A204.1 (cell line): ENCODE results near the gene TPRG1L.

Experiments used
- FAIRE-seq: peaks from 2 replicates; lab custom pipeline; 2012; peaks lifted over from hg19 to GRCh38; lab: Jason Lieb, UNC

TPRG1L gene

DNA sequence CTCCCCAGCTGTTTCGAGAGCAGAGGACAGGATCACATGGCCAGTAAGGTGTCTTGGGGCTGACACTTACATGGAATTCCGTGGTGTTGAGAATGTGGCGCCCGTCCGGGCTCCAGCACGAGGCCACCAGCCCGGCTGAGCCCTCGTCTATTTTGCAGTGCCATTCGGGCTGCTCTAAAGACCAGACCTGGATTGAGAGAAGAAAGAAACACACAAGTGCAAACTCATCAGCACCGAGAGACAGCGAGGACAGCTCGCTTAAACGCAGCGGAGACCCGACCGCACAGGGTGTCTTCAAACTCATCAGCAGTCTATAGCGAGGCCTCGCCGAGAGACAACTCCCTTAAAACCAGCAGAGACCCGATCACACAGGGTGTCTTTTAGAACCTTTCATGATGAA, 21.8 kb downstream of the TPRG1L start:
- no peak for FAIRE-seq

DNA sequence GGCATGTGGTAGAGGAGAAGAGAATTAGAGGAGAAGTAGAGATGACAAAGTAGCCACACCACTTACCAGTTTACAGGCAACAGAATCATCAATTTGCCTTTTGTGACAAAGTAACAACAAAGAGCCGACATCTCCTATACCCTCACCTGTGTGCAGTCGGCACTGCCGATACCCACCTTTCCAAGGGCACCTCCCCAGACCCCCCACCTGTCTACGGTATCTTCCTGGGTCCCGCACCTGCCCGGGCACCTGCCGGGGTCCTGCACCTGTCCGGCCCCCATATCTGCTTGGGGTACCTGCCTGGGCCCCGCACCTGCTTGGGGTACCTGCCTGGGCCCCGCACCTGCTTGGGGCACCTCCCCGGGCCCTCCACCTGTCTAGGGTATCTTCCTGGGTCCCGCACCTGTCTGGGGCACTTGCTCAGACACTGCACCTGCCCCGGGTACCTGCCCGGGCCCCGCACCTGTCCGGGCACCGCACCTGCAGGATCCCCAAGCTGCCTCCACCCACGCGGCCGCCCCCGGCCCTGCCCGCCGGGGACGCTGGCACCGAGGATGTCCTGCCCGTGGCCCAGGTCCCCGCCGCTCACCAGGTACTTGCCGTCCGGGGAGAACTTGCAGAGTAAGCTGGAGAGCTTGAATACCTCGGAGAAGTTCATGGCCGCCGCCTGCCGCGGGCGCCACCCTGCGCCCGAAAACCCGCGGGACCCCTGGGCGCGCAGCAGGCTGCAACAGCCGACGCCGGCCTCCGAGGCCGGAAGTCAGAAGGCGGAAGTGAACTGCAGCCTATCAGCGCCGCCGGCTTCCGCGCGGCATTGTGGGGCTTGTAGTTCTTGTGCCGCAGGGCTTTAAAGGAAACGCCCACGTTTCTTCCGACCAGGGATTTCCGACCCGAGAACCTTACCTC, 24.8 kb downstream of the TPRG1L start, which contains the start of gene WRAP73:
WRAP73 (minus strand) TSS at position 762 of the 906 bp plus-strand sequence; CDS start at position 658, 104 bp downstream.
- peak; percentile 27 for FAIRE-seq

DNA sequence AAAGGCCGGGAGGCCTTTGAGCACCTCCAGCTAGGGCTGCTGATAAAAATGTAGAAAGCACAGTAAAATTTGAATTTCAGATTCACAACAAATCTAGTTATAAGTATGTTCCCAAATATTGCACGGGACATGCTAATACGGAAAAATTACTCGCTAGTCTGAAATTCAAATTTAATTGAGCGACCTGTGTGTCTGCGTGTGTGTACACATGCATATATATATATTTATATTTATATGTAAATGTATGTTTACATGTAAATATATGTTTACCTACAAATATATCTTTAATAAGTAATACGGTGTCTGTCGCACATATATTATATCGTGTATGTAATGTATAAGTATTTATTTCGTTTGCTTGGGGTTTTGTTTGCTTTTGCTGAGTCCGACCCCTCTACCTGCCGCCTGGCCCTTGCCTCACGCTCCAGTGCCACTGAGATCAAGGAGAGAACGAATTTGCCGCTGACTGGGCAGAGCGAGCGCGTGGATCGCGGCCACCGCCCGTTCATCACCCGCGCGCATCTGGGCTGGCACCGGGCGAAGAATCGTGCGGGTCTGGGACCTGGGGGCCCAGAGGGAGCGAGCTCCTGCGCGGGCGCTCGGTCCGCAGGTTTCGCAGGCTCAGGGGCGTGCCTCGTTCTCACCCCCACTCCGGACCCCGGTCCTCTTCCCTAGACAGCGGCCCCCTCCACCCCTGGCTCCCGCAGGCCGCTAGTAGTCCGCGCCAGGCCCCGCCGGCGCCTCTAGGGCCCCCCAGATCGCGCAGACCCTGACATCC, 25.6 kb downstream of the TPRG1L start:
- no peak for FAIRE-seq

DNA sequence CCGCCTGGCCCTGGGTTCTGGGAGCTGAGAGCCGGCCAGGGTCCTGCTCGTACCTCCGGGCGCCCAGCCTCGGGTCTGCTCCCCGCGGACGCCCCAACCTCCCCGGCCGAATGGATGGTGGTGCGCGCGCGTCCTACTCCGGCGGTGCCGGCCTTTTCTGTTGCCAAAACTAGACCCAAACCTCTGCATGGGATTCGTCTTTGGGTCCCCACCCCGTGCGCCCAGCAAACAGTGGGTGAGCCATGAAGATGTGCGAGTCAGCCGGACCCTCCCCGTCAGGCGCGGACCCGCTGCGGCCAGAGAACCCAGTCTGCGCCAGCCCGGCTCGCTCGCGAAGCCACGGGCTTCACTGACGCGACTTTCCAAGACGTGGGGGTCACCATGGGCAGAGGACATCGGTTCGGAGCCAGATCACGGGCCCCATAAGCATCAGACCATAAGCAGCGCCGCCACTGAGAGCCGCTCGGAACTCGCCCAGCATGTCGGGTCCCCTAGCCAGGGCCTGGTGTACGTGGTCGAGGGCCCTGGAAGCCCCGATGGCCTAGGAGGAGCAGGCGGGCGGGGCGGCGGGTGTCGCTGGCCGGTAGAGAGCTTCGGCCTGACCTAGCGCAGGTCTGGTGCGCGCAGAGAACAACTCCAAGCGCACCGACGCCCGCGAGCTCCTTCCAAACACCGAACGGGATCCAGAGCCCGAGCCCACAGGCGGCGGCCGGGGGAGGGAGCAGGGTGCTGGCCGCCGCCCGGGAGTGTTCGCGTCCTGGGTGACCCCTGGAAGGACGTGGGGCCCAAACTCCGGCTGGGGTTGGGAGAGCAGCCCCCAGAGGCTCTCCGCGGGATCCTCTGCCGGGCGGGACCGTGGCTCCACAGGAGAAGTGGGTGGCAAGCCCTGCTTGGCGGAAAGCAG, 26.5 kb downstream of the TPRG1L start:
- FAIRE-seq, result no peak

DNA sequence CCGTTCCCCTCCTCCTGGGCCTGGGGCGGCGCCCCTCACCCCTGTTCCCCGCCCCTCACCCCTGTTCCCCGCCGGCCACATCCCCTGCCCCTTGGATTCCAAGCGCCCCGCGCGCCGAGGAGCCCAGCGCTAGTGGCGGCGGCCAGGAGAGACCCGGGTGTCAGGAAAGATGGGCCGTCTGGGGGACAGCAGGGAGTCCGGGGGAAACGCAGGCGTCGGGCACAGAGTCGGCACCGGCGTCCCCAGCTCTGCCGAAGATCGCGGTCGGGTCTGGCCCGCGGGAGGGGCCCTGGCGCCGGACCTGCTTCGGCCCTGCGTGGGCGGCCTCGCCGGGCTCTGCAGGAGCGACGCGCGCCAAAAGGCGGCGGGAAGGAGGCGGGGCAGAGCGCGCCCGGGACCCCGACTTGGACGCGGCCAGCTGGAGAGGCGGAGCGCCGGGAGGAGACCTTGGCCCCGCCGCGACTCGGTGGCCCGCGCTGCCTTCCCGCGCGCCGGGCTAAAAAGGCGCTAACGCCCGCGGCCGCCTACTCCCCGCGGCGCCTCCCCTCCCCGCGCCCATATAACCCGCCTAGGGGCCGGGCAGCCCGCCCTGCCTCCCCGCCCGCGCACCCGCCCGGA, 27.2 kb downstream of the TPRG1L start, which contains the start of gene TP73:
TP73 (plus strand) TSS at position 587 of the 618 bp plus-strand sequence. CDS start 29,850 bp downstream, outside the sequence.
- no peak for FAIRE-seq

DNA sequence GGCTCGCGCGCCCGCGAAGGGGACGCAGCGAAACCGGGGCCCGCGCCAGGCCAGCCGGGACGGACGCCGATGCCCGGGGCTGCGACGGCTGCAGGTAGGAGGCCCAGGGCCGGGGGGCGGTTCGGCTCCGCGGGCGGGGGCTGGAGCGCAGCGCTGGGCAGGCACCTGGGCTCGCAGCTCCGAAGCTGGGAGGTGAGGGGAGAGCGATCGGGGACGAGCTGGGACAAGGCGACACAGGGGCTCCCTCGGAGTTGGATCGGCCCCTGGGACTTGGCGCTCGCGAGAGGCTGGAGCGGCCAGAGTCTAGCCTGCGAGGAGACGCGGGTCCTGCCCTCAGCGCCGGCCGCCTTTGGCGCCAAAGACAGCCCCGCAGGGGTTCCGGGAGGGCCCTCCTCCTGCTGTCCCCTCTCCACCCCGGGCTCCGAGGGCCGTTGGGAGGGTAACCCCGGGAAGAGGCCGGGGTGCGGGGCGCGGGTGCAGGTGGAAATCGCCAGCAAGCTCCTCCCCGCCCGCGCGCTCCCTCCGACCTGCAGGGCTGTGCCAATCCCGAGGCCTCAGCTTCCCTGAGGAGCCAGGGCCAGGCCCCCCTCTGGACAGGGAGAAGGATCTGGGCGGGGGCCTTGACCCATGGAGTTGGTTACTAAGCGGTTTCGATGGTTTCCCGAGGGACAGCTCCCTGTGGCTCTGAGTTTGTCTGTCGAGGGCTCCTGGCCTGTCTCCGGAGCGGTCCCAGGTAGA, 27.9 kb downstream of the TPRG1L start:
- FAIRE-seq, result no peak

DNA sequence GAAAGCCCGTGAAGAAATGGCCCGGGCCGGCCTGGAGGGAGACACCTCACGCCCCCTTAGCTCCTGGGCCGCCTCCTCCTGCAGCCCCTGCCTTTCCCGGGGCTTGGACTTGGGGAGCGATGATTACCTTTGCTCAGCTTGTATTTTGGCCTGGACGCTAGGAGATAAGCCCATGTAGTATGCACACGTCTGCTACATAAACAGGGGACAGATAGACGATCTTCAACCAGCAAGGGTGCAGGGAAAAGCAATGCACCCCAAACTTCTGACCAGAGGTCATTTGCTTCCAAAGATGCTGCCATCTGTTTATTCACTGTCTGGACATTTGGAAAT, 28.4 kb downstream of the TPRG1L start:
- FAIRE-seq, result no peak

DNA sequence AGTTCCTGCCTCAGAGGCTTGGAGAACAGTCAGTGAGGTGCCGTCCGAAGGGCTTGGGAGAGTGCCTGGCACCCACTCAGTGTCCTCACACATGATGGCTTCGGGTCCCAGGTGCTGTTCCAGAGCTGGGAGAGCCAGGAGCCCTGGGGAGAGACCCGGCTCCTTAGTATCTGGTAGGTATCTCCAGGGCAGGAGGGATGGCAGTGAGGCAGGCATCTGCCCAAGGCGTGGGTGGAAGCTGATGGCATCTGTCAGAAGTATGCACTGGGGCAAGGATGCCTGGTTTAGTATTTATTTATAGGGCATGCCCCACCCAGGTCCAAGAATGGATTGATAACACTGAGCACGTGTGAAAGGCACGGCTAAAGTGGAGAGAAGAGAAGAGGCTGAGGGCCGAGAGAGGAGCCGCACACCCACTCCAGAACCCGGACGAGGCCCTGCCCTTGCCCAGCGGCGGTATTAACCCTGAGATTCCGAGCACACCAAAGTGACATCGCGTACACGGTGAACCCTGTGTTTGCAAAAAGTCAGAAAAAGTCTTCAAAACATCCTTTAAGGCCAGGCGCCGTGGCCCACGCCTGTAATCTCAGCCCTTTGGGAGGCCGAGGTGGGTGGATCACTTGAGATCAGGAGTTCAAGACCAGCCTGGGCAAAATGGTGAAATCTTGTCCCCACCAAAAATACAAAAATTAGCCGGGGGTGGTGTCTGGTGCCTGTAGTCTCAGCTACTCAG, 29.9 kb downstream of the TPRG1L start:
- no peak for FAIRE-seq

DNA sequence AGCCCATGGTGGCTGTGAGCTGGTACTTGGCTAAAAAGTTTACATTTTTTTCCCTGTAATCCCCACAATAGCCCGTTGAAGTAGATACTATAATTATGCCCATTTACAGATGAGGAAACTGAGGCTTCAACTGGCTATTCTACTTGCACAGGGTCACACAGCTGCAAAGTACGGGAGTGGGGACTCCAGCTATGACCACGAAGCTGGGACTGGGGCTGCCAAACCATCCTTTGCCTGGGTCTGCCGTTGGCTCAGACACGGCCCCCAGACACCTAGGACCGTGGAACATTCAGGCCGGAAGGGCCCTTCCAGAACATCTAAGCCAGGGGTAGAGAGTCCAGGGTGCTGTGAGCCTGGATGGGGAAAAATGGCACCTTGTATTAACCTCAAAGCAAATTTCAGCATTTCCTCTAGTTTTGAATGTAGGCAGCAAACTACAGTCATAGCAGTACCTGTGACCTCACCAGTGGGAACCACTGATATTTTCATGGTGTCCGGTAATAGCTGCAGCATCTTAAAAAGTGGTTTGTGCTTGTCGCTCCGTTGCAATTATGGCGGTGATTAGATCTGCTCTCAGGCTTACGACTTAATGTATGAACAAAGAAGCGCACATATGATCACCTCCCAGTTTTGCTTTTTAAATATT, 31.8 kb downstream of the TPRG1L start:
- FAIRE-seq, result no peak

DNA sequence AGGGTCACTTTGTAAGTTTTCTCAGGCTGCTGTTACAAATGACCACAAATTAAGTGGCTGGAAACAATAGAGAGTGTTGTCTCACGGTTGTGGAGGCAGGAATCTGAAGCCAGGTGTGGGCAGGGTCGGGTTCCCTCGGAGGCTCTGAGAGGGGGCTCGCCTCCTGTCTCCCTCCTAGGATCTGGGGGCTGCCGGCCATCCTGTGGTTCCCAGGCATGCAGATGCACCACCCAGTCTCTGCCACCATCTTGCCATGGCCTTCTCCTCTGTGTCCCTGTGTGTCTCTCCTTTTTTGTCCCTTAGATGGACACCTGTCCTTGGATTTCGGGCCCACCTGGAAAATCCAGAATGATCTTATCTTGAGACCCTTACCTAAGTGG, 32.3 kb downstream of the TPRG1L start:
- FAIRE-seq, result no peak

DNA sequence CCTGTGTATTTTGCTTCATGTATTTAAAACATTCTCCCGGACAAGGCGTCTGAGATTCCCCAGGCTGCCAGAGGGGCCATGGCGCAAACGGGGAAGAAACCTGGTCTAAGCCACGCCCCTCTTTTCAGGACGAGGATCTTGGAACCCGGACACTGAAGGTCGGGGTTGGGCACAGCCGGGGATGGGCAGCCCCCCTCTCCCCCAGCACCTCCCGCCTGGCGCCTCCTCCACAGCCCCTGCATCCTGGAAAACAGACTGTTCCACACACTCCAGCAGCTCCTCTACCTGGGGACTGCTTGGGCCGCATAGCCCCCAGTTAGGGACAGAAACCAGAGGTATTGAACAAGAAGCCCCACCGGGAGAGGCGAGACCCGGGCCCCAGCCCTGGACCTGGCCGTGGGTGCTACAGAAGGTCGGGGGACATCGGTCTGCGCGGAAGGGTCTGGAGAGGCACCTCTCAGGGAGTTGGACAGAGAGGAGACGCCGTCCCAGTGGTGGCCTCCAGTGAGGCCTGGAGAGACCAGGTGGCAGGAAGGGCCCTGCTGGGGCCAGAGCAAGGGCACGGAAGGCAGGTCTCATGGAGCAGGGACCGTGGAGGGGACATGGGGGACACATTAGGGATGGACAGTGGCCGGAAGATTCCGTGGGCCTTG, 32.9 kb downstream of the TPRG1L start:
- FAIRE-seq, result no peak

DNA sequence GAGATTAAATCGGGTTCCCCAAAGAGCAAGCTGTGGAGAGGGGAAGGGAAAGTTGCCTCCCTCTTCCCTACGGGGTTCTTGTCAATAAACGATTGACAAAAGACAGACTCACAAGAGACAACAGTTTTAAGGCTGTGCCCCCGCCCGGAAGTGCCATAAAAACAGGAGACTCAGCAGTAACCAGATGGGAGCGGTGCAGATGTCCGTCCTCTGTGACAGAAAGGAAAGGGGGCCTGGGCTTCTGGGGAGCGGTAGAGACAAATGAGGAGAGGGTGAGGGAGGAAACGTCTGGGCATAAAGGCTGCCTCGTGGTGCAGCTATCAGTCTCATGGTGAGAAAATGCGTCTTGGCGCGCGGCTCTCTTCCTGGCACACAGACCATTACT, 33.4 kb downstream of the TPRG1L start:
- FAIRE-seq, result no peak

DNA sequence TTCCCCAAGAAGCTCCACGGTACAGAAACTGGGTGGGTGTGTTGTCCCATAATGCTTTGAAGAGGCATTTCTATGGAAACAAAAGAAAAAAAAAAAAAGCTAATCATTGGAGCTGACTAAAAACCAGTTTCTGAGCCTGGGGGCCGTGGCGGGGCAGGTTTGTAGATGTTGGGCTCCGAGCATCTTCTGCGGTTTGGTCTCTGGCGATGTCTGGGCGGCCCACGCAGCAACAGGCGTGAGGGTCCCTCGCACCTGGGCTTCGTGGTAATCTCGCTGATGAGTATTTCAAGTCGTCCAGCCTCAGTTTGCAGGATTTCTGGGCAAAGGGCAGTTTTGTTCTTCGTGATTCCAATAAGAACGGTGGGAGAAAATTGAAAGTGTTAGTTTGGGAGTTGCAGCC, 34.3 kb downstream of the TPRG1L start:
- no peak for FAIRE-seq

DNA sequence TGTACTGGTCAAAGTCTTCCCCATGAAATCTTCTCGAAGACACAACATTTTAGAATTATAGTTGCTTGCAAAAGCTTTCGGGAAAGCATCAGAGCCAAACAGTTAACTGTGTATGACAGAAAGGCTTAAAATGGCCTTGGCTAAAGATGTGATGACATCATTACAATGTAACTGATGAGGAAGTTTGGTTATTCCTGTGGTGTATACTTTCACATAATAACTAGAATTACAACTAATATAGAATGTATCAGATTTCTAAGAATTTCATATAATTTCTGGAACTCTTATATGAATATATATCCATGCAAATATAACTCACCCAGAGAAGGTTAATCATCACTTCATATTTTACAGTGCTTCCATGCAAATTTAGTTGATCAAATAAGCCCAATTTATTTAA, 35.9 kb downstream of the TPRG1L start:
- no peak for FAIRE-seq

DNA sequence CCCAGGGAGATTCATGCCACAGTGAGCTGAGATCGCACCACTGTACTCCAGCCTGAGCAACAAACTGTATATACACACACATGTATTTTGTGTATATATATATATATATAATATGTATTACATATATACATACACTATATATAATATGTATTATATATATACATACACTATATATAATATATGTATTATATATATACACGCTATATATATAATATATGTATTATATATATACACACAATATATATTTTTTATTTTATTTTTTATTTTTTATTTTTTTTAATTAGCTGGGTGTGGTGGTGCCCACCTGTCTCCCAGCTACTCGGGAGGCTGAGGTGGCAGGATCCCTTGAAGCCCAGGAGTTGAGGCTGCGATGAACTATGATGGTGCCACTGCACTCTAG, 36.8 kb downstream of the TPRG1L start:
- FAIRE-seq, result peak; percentile 66

DNA sequence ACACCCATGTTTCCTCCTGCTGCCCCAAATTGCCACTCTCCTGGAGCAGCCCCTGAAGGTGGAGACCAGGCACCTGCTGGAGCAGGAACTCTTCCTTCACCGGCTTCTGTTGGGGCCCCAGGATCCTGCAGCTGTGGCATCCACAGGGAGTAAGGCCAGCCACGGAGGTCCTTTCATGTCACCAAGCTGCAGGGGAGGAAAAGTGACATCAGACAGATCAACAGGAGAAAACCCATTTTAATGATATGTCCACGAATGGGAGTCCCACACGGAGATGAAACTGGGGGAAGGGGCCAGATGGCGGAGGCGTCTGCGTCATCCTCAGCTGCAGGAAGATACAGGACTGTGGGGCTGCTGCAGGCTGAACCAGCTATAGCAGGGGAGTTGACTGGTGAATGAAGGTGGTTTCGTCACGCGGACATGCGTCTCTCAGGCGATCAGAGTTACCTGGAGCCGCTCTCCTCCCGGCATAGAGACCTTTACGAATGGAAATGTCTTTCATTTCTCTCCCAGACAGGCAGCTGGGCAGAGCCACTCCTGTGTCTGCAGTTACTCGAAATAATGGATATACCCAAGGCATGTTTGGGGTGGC, 37.4 kb downstream of the TPRG1L start:
- FAIRE-seq, result no peak

DNA sequence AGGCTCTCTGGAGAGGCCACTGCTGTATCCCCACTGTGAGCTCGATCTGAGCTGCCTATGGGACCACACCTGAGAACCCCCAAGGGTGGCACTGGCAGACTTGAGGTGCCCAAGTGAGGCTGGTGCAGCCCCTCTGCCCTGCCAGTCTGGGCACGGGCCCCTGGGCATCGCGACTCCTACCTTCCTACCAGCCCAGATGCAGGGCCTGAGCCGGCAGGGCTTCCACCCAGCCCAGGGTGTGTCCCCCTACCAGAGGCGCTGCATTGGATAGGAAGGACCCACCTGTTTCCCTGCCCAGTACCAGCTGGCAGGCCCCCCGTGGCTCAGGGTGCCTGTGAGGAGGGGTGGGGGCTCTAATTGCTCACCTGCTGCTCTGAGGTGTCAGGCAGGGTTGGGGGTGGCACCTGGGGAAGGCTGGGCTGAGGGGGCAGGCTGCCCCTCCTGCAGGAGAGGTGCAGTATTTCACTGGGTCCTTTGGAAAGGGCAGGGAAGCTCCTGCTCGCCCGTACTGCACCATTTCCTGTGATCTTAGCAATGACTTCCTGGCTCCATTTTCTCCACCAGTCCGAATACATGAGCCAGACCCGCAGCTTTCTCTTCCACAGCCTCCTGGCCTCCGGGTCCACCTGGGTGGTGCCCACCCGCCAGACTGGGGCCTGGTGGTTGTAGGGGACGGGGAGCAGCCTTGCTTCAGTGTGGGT, 39.3 kb downstream of the TPRG1L start:
- FAIRE-seq, result no peak

DNA sequence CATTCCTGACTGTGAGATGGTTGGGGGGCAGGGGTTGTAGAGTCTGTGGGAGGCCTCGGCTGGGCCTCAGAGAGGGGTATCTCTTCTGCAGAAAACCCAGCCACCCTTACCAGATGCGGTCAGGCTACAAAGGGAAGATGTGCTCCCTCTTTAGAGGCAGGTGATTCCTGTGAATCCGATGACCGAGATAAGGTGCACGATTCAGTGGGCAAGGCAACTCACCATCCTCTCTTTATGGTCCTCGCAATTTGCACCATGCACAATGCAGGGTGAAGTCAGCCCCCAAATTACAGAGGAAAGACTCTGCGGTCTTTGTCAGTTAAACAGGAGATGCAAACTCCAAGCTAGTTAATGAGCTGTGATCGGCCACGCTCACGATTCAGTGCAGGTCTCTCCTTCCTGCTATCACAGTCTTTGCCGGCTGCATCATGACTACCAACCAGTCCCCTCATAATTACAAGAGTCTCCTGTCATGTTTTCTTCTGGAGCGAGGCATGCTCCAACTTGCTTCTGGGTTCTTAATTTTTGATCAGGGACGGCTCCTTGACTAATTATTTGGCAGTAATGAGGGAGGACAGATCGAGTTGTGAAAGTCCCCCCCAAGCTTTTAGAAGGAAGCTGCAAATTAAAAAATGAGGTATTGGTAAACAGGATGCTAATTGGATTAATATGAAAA, 40.0 kb downstream of the TPRG1L start:
- FAIRE-seq, result no peak
